HepG2 (cell line): ENCODE measurements around the gene ADCY6. TPM values are rescaled to one million over a fixed set of nuclear protein-coding genes. Genes with fewer than 3 reads are reported as not detected.

ENCODE experiments used
- DPF2 ChIP-seq: sonication (generic); formaldehyde crosslinking; IDR thresholded peaks from 2 replicates; pipeline ENCODE4 v1.4.0; 2020; ENCODE audit warnings: mild to moderate bottlenecking, low read depth, missing genetic modification reagents, borderline replicate concordance
- ETS1 ChIP-seq: sonication (generic); formaldehyde crosslinking; IDR thresholded peaks from 2 replicates; pipeline ENCODE4 v1.4.0; 2020; ENCODE audit warnings: missing genetic modification reagents
- GPN1 ChIP-seq: sonication (generic); formaldehyde crosslinking; IDR thresholded peaks from 2 replicates; pipeline ENCODE4 v1.5.1; 2020; ENCODE audit warnings: missing genetic modification reagents, borderline replicate concordance
- IRX3 ChIP-seq: sonication (generic); formaldehyde crosslinking; IDR thresholded peaks from 2 replicates; pipeline ENCODE4 v1.8.1; 2023; ENCODE audit warnings: mild to moderate bottlenecking, low read depth, missing genetic modification reagents, borderline replicate concordance
- LCORL ChIP-seq, 2 experiments: fragments of 450-650 bp in 1 of 2; sonication (generic) in 1 of 2; formaldehyde crosslinking in 1 of 2; IDR thresholded peaks; 2 replicates each; pipeline versions ENCODE4 v1.5.0 to v1.6.1; 2017 to 2020; ENCODE audit warnings: antibody characterized with exemption in 1 of 2, missing genetic modification reagents in 1 of 2
- MAFF ChIP-seq: IDR thresholded peaks from 2 replicates; pipeline ENCODE4 v1.6.1; 2011; ENCODE audit warnings: low read depth, low read length, improper control_type of control experiment
- MATR3 ChIP-seq: sonication (generic); formaldehyde crosslinking; IDR thresholded peaks from 2 replicates; pipeline ENCODE4 v1.4.0; 2020; ENCODE audit warnings: missing genetic modification reagents
- MIER2 ChIP-seq: IDR thresholded peaks from 2 replicates; pipeline ENCODE4 v1.6.1; 2016; ENCODE audit warnings: missing biosample characterization, missing genetic modification reagents
- MTF2 ChIP-seq: sonication (generic); formaldehyde crosslinking; IDR thresholded peaks from 2 replicates; pipeline ENCODE4 v1.5.0; 2020; ENCODE audit warnings: missing genetic modification reagents, borderline replicate concordance
- MYC ChIP-seq: sonication (generic); formaldehyde crosslinking; IDR thresholded peaks from 2 replicates; pipeline ENCODE4 v1.9.0; 2021; ENCODE audit warnings: missing genetic modification reagents, borderline replicate concordance
- NFYC ChIP-seq: IDR thresholded peaks from 2 replicates; pipeline ENCODE4 v1.6.1; 2016; ENCODE audit warnings: missing genetic modification reagents, missing compliant biosample characterization
- PITX1 ChIP-seq: sonication (generic); formaldehyde crosslinking; IDR thresholded peaks from 2 replicates; pipeline ENCODE4 v1.5.1; 2020; ENCODE audit warnings: mild to moderate bottlenecking, missing genetic modification reagents
- REL ChIP-seq: sonication (generic); formaldehyde crosslinking; conservative IDR thresholded peaks from 2 replicates; pipeline ENCODE4 v1.8.0; 2022; ENCODE audit warnings: mild to moderate bottlenecking, missing genetic modification reagents, moderate library complexity
- RFX1 ChIP-seq: fragments of 450-650 bp; IDR thresholded peaks from 2 replicates; pipeline ENCODE4 v1.6.1; 2017
- RNF2 ChIP-seq: fragments of 450-650 bp; conservative IDR thresholded peaks from 2 replicates; pipeline ENCODE4 v1.6.1; 2016; ENCODE audit warnings: low read depth
- RXRB ChIP-seq: IDR thresholded peaks from 2 replicates; pipeline ENCODE4 v1.6.1; 2016; ENCODE audit warnings: borderline replicate concordance, missing genetic modification reagents, missing compliant biosample characterization
- SCMH1 ChIP-seq: sonication (generic); formaldehyde crosslinking; IDR thresholded peaks from 2 replicates; pipeline ENCODE4 v1.9.0; 2021; ENCODE audit warnings: missing genetic modification reagents, mild to moderate bottlenecking, borderline replicate concordance
- SMAD1 ChIP-seq: sonication (generic); formaldehyde crosslinking; IDR thresholded peaks from 2 replicates; pipeline ENCODE4 v1.4.0; 2020; ENCODE audit warnings: missing genetic modification reagents, low read depth, mild to moderate bottlenecking, borderline replicate concordance
- SNRNP70 ChIP-seq: fragments of 200-400 bp; formaldehyde crosslinking; IDR thresholded peaks from 2 replicates; pipeline ENCODE4 v1.6.1; 2017; ENCODE audit warnings: mild to moderate bottlenecking, low read depth, low read length, moderate library complexity
- SRF ChIP-seq: IDR thresholded peaks from 2 replicates; pipeline ENCODE4 v1.6.1; 2011; ENCODE audit warnings: mild to moderate bottlenecking, low read depth, low read length, moderate library complexity
- TGIF2 ChIP-seq: IDR thresholded peaks from 2 replicates; pipeline ENCODE4 v1.6.1; 2016; ENCODE audit warnings: control low read depth, missing compliant biosample characterization
- ZBTB46 ChIP-seq: sonication (generic); formaldehyde crosslinking; IDR thresholded peaks from 2 replicates; pipeline ENCODE4 v1.4.0; 2020; ENCODE audit warnings: mild to moderate bottlenecking, missing genetic modification reagents, borderline replicate concordance
- ZFP90 ChIP-seq: sonication (generic); formaldehyde crosslinking; IDR thresholded peaks from 2 replicates; pipeline ENCODE4 v1.8.0; 2022; ENCODE audit warnings: missing genetic modification reagents, mild to moderate bottlenecking, inconsistent platforms, borderline replicate concordance
- ZNF224 ChIP-seq: sonication (generic); formaldehyde crosslinking; IDR thresholded peaks from 2 replicates; pipeline ENCODE4 v1.5.0; 2020; ENCODE audit warnings: mild to moderate bottlenecking, missing genetic modification reagents
- ZNF34 ChIP-seq: sonication (generic); formaldehyde crosslinking; IDR thresholded peaks from 2 replicates; pipeline ENCODE4 v1.4.0; 2020; ENCODE audit warnings: mild to moderate bottlenecking, missing genetic modification reagents, borderline replicate concordance
- ZNF430 ChIP-seq: sonication (generic); formaldehyde crosslinking; IDR thresholded peaks from 2 replicates; pipeline ENCODE4 v1.9.0; 2021; ENCODE audit warnings: mild to moderate bottlenecking, missing genetic modification reagents
- ZNF557 ChIP-seq: sonication (generic); formaldehyde crosslinking; IDR thresholded peaks from 2 replicates; pipeline ENCODE4 v1.4.0; 2020; ENCODE audit warnings: missing genetic modification reagents
- ZNF605 ChIP-seq: sonication (generic); formaldehyde crosslinking; IDR thresholded peaks from 2 replicates; pipeline ENCODE4 v1.8.0; 2022; ENCODE audit warnings: mild to moderate bottlenecking, missing genetic modification reagents
- ZNF772 ChIP-seq: sonication (generic); formaldehyde crosslinking; IDR thresholded peaks from 2 replicates; pipeline ENCODE4 v1.5.0; 2020; ENCODE audit warnings: mild to moderate bottlenecking, missing genetic modification reagents
- polyA plus RNA-seq, 8 experiments: library from polyadenylated mRNA; depleted of rRNA in 3 of 8; stranded (reverse) in 7 of 8; unstranded in 1 of 8; fragments of >200 nt; fragmentation: Illumina TruSeq in 4 of 8; extraction: Trizol in 4 of 8; gene quantifications; 2 replicates each; pipeline versions ENCODE4 v1.2.1 to v1.2.3, GENCODE V29; 2011 to 2016; ENCODE audit warnings: low read depth in 4 of 8, missing spikeins in 1 of 8, mixed read lengths in 1 of 8; ENCODE audit not compliant: insufficient read depth in 1 of 8
- total RNA-seq, 5 experiments: library from RNA; depleted of rRNA; stranded (reverse); fragments of >200 nt; fragmentation: Illumina TruSeq; extraction: Trizol; gene quantifications; 2 replicates each; pipeline ENCODE4 v1.2.3, GENCODE V29; 2016; ENCODE audit warnings: low read depth in 1 of 5

The ADCY6 gene
- total and polyA plus RNA-seq, 2 of the 13 experiments (the other 11 are each of a cell fraction or from before 2014, with no cell fraction given): 10.6 to 11.8 TPM

- no peak; the same call in 1 of the 2 replicates for TF ChIP-seq ZNF557 (CRISPR knock-in tag)
- TF ChIP-seq DPF2: no peak
- peak; percentile 59 for TF ChIP-seq LCORL (IDR thresholded peaks at IDR 0.05)
- TF ChIP-seq LCORL (CRISPR knock-in tag; IDR thresholded peaks at IDR 0.05): peak; percentile 62
- no peak for TF ChIP-seq SCMH1
- TF ChIP-seq ZNF224 (CRISPR knock-in tag): peak; percentile 94; the same call in 1 of the 2 replicates
- TF ChIP-seq ZNF605 (CRISPR knock-in tag): peak; percentile 99
- TF ChIP-seq NFYC (CRISPR knock-in tag): peak; percentile 79
- TF ChIP-seq RNF2: peak; percentile 61
- peak; percentile 86 for TF ChIP-seq RXRB (CRISPR knock-in tag)
- peak; percentile 56; the same call in 1 of the 2 replicates for TF ChIP-seq MYC (CRISPR knock-in tag)
- TF ChIP-seq ZNF34 (CRISPR knock-in tag): 0 out of 2 replicates have a peak, but pooled peaks have one; percentile 26
- TF ChIP-seq MATR3 (CRISPR knock-in tag): no peak
- peak; percentile 61; the same call in 1 of the 2 replicates for TF ChIP-seq ZNF772
- TF ChIP-seq REL (CRISPR knock-in tag): no peak
- no peak for TF ChIP-seq SMAD1
- TF ChIP-seq ETS1: no peak
- TF ChIP-seq MTF2 (CRISPR knock-in tag): no peak
- peak; percentile 68 for TF ChIP-seq MIER2 (CRISPR knock-in tag)
- peak; percentile 66; the same call in 1 of the 2 replicates for TF ChIP-seq ZBTB46 (CRISPR knock-in tag)
- TF ChIP-seq GPN1 (CRISPR knock-in tag): no peak
- TF ChIP-seq SNRNP70: no peak
- peak; percentile 43; the same call in 1 of the 2 replicates for TF ChIP-seq ZFP90 (CRISPR knock-in tag)
- TF ChIP-seq IRX3 (CRISPR knock-in tag): peak; percentile 59; the same call in 1 of the 2 replicates
- TF ChIP-seq PITX1 (CRISPR knock-in tag): no peak
- no peak; the same call in 1 of the 2 replicates for TF ChIP-seq MAFF
- 0 out of 2 replicates have a peak, but pooled peaks have one; percentile 51 for TF ChIP-seq SRF
- no peak for TF ChIP-seq RFX1
- TF ChIP-seq TGIF2: peak; percentile 83
- TF ChIP-seq ZNF430 (CRISPR knock-in tag): peak; percentile 90; the same call in 1 of the 2 replicates
Observed at GRCh38 chr12:48716493-48717251, 72.2 kb downstream of the ADCY6 start, which contains the start of gene CCNT1 (continued).
